Measurements from ENCODE around the gene PRMT7. TPM values are rescaled to one million over a fixed set of nuclear protein-coding genes. Genes with fewer than 3 reads are reported as not detected.

The PRMT7 gene
- polyA plus RNA-seq, 3 donors = 15.0 to 41.1 (median 15.2) TPM

DNA sequence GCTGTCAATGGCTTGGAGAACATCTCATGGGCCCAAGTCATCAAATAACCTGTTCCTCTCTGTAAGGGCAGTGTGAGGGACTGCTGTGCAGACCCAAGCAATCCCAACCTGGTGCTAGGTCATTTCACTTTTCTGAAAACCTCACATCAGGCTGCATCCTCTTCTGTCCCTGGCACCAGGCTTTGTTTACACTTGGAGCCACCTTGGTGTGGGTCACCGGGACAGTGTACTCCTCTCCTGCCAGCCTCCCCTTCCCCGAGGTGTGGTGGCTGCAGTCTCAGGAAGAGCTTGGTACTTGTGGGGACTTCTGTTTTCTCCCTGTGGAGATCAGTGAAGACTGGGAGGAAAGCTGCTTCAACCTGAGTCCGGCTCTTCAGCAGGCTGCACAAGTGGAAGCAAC lies 12.5 kb upstream of the PRMT7 start:
- peak overlapping the region in 1 of 2 donors; percentile 0 for H3K27ac ChIP-seq (ENCODE audit: low read depth in 1 of 2, low read length in 2 of 2)

DNA sequence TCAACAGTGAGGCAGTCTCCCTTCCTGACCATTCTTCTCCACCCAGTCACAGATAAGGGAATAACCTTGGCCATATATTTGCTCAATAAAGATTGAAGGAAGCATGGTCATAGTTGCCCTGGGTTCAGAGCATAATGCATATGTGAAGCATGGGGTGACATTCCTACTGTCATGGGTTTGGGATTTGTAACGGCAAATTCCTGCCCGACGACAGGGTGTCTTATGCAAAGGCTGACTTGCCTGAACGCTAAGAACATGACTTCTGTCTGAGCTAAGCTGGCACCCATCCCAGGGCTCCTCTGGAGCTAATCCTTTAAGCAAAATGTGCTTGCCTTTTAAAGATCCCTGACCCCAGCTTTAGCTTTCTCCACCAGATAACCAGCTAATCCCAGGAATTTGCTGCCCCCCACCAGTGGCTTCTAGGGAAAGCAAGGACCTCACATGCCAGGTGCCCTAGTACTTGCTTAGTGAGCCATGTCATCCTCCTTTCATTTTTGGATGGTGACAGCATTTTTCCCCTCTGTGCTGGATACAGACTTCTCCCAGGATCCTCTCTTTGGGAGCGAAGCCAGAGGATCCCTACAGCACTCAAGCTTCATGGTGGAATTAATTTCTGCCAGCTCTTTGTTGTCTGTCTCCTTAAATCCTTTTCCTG lies 11.8 kb upstream of the PRMT7 start:
- H3K9ac ChIP-seq (ENCODE audit: insufficient read depth, low read length, poor library complexity, severe bottlenecking) = no peak overlapping the region
- peaks cover 11 to 13% of the 10 kb centered on the region in 2 donors for H3K4me1 ChIP-seq (ENCODE audit: control insufficient read depth in 1 of 2, insufficient read depth in 2 of 2, low read length in 2 of 2)
- H3K27me3 Mint-ChIP-seq (ENCODE audit: low read depth in 3 of 3) = no peaks in the 10 kb centered on the region
- peaks cover 28% of the 10 kb centered on the region for H4K20me1 ChIP-seq (ENCODE audit: insufficient read depth, low read length)
- peak overlapping the region in 1 of 2 donors; percentile 0 for H3K27ac ChIP-seq (ENCODE audit: low read depth in 1 of 2, low read length in 2 of 2)
- peaks cover 4% of the 10 kb centered on the region for H3K79me2 ChIP-seq (ENCODE audit: insufficient read depth, low read length)
- H2AFZ ChIP-seq (ENCODE audit: insufficient read depth, low read depth, low read length, poor library complexity, severe bottlenecking) = no peak overlapping the region
- intact Hi-C loops (cut with micrococcal nuclease) = no loop called here
- no peaks in the 10 kb centered on the region for H3K27me3 ChIP-seq (ENCODE audit: control insufficient read depth in 2 of 2, insufficient read depth in 2 of 2, low read length in 2 of 2)
- WGBS (ENCODE audit: insufficient coverage) = 90% methylated on average over 2 of the region's 5 CpGs
- H3K4me3 Mint-ChIP-seq = no peak overlapping the region
- no peak overlapping the region for H3K4me2 ChIP-seq (replicated peaks; ENCODE audit: extremely low read depth, low read length, poor library complexity, severe bottlenecking)
- TF ChIP-seq, protein P1, sequence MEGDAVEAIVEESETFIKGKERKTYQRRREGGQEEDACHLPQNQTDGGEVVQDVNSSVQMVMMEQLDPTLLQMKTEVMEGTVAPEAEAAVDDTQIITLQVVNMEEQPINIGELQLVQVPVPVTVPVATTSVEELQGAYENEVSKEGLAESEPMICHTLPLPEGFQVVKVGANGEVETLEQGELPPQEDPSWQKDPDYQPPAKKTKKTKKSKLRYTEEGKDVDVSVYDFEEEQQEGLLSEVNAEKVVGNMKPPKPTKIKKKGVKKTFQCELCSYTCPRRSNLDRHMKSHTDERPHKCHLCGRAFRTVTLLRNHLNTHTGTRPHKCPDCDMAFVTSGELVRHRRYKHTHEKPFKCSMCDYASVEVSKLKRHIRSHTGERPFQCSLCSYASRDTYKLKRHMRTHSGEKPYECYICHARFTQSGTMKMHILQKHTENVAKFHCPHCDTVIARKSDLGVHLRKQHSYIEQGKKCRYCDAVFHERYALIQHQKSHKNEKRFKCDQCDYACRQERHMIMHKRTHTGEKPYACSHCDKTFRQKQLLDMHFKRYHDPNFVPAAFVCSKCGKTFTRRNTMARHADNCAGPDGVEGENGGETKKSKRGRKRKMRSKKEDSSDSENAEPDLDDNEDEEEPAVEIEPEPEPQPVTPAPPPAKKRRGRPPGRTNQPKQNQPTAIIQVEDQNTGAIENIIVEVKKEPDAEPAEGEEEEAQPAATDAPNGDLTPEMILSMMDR (IDR thresholded peaks at IDR 0.05) = no peak
- DNase-seq = no peak
- no peak overlapping the region for H3K4me3 ChIP-seq (replicated peaks in 1 of 3; ENCODE audit: low read depth in 2 of 3, low read length in 3 of 3)
- H3K36me3 Mint-ChIP-seq = peaks cover 91 to 98% of the 10 kb centered on the region in 2 donors
- peak overlapping the region in 3 of 7 donors; percentile 40 to 70 (median 61) for H3K27ac Mint-ChIP-seq
- peaks cover 85 to 100% of the 10 kb centered on the region in 2 donors for H3K36me3 ChIP-seq (replicated peaks in 1 of 2; ENCODE audit: control insufficient read depth in 1 of 2, insufficient read depth in 2 of 2, low read length in 2 of 2)
- no peaks in the 10 kb centered on the region for H3K9me3 Mint-ChIP-seq
- H3K4me1 Mint-ChIP-seq = peaks cover 15% of the 10 kb centered on the region
- H3K9me3 ChIP-seq (replicated peaks in 1 of 2; ENCODE audit: control insufficient read depth in 1 of 2, insufficient read depth in 1 of 2, low read length in 2 of 2) = no peaks in the 10 kb centered on the region

More for the DNA sequence above, 12.5 kb upstream of the PRMT7 start:
- no peak overlapping the region for H3K4me3 ChIP-seq (replicated peaks in 1 of 3; ENCODE audit: low read depth in 2 of 3, low read length in 3 of 3)
- H3K79me2 ChIP-seq (ENCODE audit: insufficient read depth, low read length) = peaks cover 4% of the 10 kb centered on the region
- no peaks in the 10 kb centered on the region for H3K9me3 ChIP-seq (replicated peaks in 1 of 2; ENCODE audit: control insufficient read depth in 1 of 2, insufficient read depth in 1 of 2, low read length in 2 of 2)
- no peak for DNase-seq
- no peak overlapping the region for H2AFZ ChIP-seq (ENCODE audit: insufficient read depth, low read depth, low read length, poor library complexity, severe bottlenecking)
- TF ChIP-seq, protein P1 (IDR thresholded peaks at IDR 0.05) = no peak
- peaks cover 85 to 100% of the 10 kb centered on the region in 2 donors for H3K36me3 ChIP-seq (replicated peaks in 1 of 2; ENCODE audit: control insufficient read depth in 1 of 2, insufficient read depth in 2 of 2, low read length in 2 of 2)
- H3K4me1 Mint-ChIP-seq = peaks cover 15% of the 10 kb centered on the region
- WGBS (ENCODE audit: insufficient coverage) = 92% methylated on average over 2 of the region's 3 CpGs
- intact Hi-C loops (cut with micrococcal nuclease) = no loop called here
- H3K9ac ChIP-seq (ENCODE audit: insufficient read depth, low read length, poor library complexity, severe bottlenecking) = no peak overlapping the region
- no peaks in the 10 kb centered on the region for H3K27me3 ChIP-seq (ENCODE audit: control insufficient read depth in 2 of 2, insufficient read depth in 2 of 2, low read length in 2 of 2)
- H3K4me1 ChIP-seq (ENCODE audit: control insufficient read depth in 1 of 2, insufficient read depth in 2 of 2, low read length in 2 of 2) = peaks cover 11 to 13% of the 10 kb centered on the region in 2 donors
- H3K36me3 Mint-ChIP-seq = peaks cover 89 to 97% of the 10 kb centered on the region in 2 donors
- H3K4me2 ChIP-seq (replicated peaks; ENCODE audit: extremely low read depth, low read length, poor library complexity, severe bottlenecking) = no peak overlapping the region
- H3K4me3 Mint-ChIP-seq = no peak overlapping the region
- H3K27ac Mint-ChIP-seq = peak overlapping the region in 2 of 7 donors; percentile 33 to 52
- no peaks in the 10 kb centered on the region for H3K27me3 Mint-ChIP-seq (ENCODE audit: low read depth in 3 of 3)
- no peaks in the 10 kb centered on the region for H3K9me3 Mint-ChIP-seq
- H4K20me1 ChIP-seq (ENCODE audit: insufficient read depth, low read length) = peaks cover 21% of the 10 kb centered on the region

Data from CD14-positive monocyte (primary cell).